K562 (cell line): Measurements from ENCODE around the gene INPP5E. TPM values are rescaled to one million over a fixed set of nuclear protein-coding genes. Genes with fewer than 3 reads are reported as not detected.

Source experiments
- BRF1 ChIP-seq: IDR thresholded peaks from 3 replicates; pipeline ENCODE4 v1.6.1; 2011; ENCODE audit warnings: borderline replicate concordance, mild to moderate bottlenecking; ENCODE audit not compliant: insufficient read length; ENCODE audit errors: extremely low read depth
- CREM ChIP-seq: IDR thresholded peaks from 2 replicates; pipeline ENCODE4 v1.6.1; 2014; ENCODE audit warnings: antibody characterized with exemption, low read depth
- GABPA ChIP-seq: fragments of 200-800 bp; sonication (Bioruptor generic); conservative IDR thresholded peaks from 2 replicates; pipeline ENCODE4 v1.6.1; 2016; ENCODE audit warnings: low read depth, missing genetic modification characterization, missing compliant biosample characterization
- GABPB1 ChIP-seq: sonication (generic); formaldehyde crosslinking; IDR thresholded peaks from 2 replicates; pipeline ENCODE4 v1.8.0; 2022; ENCODE audit warnings: mild to moderate bottlenecking, missing genetic modification reagents
- HIVEP1 ChIP-seq: fragments of 250-450 bp; sonication (Bioruptor Pico); IDR thresholded peaks from 2 replicates; pipeline ENCODE4 v1.4.0; 2020; ENCODE audit warnings: mild to moderate bottlenecking
- PRMT5 ChIP-seq: sonication (generic); formaldehyde crosslinking; IDR thresholded peaks from 2 replicates; pipeline ENCODE4 v1.5.0; 2020; ENCODE audit warnings: missing genetic modification reagents
- TRIM24 ChIP-seq, 2 experiments: fragments of 450-650 bp; IDR thresholded peaks; 2 replicates each; pipeline ENCODE4 v1.6.1; 2016
- ZBED1 ChIP-seq: IDR thresholded peaks from 2 replicates; pipeline ENCODE4 v1.6.1; 2014
- ZNF354B ChIP-seq: fragments of 250-450 bp; sonication (Bioruptor Pico); IDR thresholded peaks from 2 replicates; pipeline ENCODE4 v1.4.0; 2020
- polyA plus RNA-seq, 8 experiments: library from polyadenylated mRNA; depleted of rRNA in 4 of 8; stranded (reverse) in 5 of 8; unstranded in 3 of 8; fragments of >200 nt; fragmentation: Nextera tagmentation in 2 of 8; fragmentation: Illumina TruSeq in 1 of 8; extraction: Ambion mirVana in 2 of 8; extraction: Trizol in 1 of 8; gene quantifications; 2 replicates each; pipeline versions ENCODE4 v1.2.1 to v1.2.3, GENCODE V29; 2011 to 2014; ENCODE audit warnings: inconsistent platforms in 1 of 8, missing spikeins in 1 of 8
- total RNA-seq, 7 experiments: library from RNA; depleted of rRNA in 6 of 7; stranded (reverse); fragments of >200 nt in 6 of 7; fragmentation: Illumina TruSeq in 2 of 7; extraction: Trizol in 2 of 7; gene quantifications; 2 replicates each; pipeline versions ENCODE4 v1.2.1 to v1.2.3, GENCODE V29; 2011 to 2021; ENCODE audit warnings: low replicate concordance in 1 of 7
- TF ChIP-seq, protein P1 (sequence below): sonication (generic); formaldehyde crosslinking; IDR thresholded peaks from 2 replicates; pipeline ENCODE4 v1.8.1; 2023; ENCODE audit warnings: mild to moderate bottlenecking, missing genetic modification reagents, moderate library complexity
- TF ChIP-seq, protein P2 (sequence below): fragments of 450-650 bp; IDR thresholded peaks from 2 replicates; pipeline ENCODE4 v1.6.1; 2016; ENCODE audit warnings: borderline replicate concordance
- TF ChIP-seq, protein P3 (sequence below): fragments of 450-650 bp; formaldehyde crosslinking; IDR thresholded peaks from 2 replicates; pipeline ENCODE4 v1.4.0; 2020; ENCODE audit warnings: mild to moderate bottlenecking, moderate library complexity
- TF ChIP-seq, protein P4 (sequence below): fragments of 250-450 bp; sonication (Bioruptor Pico); IDR thresholded peaks from 2 replicates; pipeline ENCODE4 v1.6.1; 2021; ENCODE audit warnings: mild to moderate bottlenecking
- TF ChIP-seq, protein P5 (sequence below): IDR thresholded peaks from 3 replicates; pipeline ENCODE4 v1.6.1; 2011; ENCODE audit warnings: borderline replicate concordance, mild to moderate bottlenecking; ENCODE audit not compliant: insufficient read length, insufficient read depth
- TF ChIP-seq, protein P6 (sequence below), 2 experiments: fragments of 200-800 bp in 1 of 2; sonication (Bioruptor generic) in 1 of 2; sonication (generic) in 1 of 2; formaldehyde crosslinking in 1 of 2; IDR thresholded peaks in 1 of 2; conservative IDR thresholded peaks in 1 of 2; 2 replicates each; pipeline versions ENCODE4 v1.5.0 to v1.6.1; 2016 to 2020; ENCODE audit warnings: missing compliant biosample characterization in 1 of 2, missing genetic modification characterization in 1 of 2, missing genetic modification reagents in 1 of 2
- TF ChIP-seq, protein P7 (sequence below): sonication (generic); formaldehyde crosslinking; IDR thresholded peaks from 2 replicates; pipeline ENCODE4 v1.8.0; 2022; ENCODE audit warnings: mild to moderate bottlenecking, low read depth, missing genetic modification reagents

The INPP5E gene
- total and polyA plus RNA-seq, 9 of the 15 experiments (the other 6 are each of a cell fraction or from before 2014, with no cell fraction given) = 0.38 to 17.4 (median 4.9) TPM

DNA sequence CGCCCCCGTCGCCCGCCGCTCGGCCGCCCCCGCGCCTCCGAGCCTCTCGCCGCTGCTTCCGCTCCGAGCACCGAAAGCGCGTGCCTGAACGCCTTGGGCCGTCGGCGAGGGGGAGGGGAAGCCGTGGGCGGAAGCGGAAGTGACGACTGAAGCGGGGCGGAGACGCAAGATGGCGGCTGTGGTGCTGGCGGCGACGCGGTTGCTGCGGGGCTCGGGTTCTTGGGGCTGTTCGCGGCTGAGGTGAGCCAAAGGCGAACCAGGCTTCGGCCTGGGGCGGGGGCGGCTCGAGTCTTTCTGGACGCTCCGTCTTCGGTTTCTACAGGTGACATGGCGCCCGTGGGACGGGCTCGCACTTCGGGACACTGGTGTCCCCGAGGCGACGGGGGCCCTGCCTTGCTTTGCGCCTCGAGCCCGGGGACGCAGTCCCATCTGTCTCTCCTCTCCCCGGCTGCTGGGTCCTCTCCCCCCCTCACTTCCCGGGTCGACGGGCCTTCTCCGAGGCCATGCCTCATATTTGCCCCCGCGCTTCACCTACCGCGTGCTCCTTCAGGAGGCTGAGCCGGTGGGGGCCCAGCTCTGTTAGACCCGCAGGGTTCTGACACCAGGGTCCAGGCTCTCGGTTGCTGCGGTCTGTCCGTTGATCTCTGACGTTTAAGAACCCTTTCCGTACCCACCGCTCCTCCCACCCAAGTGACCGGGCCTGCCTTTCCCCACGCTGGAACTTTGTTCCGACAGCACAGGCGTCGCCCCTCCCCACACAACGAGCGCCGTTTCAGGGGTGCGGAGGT, 29.0 kb downstream of the INPP5E start, which contains the start of the genes ENTR1 and PMPCA (continued):
- TF ChIP-seq, protein P1, sequence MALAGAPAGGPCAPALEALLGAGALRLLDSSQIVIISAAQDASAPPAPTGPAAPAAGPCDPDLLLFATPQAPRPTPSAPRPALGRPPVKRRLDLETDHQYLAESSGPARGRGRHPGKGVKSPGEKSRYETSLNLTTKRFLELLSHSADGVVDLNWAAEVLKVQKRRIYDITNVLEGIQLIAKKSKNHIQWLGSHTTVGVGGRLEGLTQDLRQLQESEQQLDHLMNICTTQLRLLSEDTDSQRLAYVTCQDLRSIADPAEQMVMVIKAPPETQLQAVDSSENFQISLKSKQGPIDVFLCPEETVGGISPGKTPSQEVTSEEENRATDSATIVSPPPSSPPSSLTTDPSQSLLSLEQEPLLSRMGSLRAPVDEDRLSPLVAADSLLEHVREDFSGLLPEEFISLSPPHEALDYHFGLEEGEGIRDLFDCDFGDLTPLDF = no peak
- TF ChIP-seq, protein P2, sequence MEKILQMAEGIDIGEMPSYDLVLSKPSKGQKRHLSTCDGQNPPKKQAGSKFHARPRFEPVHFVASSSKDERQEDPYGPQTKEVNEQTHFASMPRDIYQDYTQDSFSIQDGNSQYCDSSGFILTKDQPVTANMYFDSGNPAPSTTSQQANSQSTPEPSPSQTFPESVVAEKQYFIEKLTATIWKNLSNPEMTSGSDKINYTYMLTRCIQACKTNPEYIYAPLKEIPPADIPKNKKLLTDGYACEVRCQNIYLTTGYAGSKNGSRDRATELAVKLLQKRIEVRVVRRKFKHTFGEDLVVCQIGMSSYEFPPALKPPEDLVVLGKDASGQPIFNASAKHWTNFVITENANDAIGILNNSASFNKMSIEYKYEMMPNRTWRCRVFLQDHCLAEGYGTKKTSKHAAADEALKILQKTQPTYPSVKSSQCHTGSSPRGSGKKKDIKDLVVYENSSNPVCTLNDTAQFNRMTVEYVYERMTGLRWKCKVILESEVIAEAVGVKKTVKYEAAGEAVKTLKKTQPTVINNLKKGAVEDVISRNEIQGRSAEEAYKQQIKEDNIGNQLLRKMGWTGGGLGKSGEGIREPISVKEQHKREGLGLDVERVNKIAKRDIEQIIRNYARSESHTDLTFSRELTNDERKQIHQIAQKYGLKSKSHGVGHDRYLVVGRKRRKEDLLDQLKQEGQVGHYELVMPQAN = peak; percentile 84
- TF ChIP-seq BRF1 (no peak), CREM (peak; percentile 98), GABPA (tag) (peak; percentile 98), TRIM24 (IDR thresholded peaks at IDR 0.05) (no peak), PRMT5 (CRISPR knock-in tag) (no peak; the same call in 1 of the 2 replicates), ZNF354B (CRISPR knock-in tag) (no peak), GABPB1 (CRISPR knock-in tag) (peak; percentile 97), HIVEP1 (CRISPR knock-in tag) (no peak), ZBED1 (no peak)
- TF ChIP-seq, protein P3, sequence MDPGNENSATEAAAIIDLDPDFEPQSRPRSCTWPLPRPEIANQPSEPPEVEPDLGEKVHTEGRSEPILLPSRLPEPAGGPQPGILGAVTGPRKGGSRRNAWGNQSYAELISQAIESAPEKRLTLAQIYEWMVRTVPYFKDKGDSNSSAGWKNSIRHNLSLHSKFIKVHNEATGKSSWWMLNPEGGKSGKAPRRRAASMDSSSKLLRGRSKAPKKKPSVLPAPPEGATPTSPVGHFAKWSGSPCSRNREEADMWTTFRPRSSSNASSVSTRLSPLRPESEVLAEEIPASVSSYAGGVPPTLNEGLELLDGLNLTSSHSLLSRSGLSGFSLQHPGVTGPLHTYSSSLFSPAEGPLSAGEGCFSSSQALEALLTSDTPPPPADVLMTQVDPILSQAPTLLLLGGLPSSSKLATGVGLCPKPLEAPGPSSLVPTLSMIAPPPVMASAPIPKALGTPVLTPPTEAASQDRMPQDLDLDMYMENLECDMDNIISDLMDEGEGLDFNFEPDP (CRISPR knock-in tag) = no peak
- TF ChIP-seq, protein P4, sequence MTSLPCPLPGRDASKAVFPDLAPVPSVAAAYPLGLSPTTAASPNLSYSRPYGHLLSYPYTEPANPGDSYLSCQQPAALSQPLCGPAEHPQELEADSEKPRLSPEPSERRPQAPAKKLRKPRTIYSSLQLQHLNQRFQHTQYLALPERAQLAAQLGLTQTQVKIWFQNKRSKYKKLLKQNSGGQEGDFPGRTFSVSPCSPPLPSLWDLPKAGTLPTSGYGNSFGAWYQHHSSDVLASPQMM (CRISPR knock-in tag) = no peak
- TF ChIP-seq, protein P5, sequence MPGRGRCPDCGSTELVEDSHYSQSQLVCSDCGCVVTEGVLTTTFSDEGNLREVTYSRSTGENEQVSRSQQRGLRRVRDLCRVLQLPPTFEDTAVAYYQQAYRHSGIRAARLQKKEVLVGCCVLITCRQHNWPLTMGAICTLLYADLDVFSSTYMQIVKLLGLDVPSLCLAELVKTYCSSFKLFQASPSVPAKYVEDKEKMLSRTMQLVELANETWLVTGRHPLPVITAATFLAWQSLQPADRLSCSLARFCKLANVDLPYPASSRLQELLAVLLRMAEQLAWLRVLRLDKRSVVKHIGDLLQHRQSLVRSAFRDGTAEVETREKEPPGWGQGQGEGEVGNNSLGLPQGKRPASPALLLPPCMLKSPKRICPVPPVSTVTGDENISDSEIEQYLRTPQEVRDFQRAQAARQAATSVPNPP = no peak
- TF ChIP-seq, protein P6, sequence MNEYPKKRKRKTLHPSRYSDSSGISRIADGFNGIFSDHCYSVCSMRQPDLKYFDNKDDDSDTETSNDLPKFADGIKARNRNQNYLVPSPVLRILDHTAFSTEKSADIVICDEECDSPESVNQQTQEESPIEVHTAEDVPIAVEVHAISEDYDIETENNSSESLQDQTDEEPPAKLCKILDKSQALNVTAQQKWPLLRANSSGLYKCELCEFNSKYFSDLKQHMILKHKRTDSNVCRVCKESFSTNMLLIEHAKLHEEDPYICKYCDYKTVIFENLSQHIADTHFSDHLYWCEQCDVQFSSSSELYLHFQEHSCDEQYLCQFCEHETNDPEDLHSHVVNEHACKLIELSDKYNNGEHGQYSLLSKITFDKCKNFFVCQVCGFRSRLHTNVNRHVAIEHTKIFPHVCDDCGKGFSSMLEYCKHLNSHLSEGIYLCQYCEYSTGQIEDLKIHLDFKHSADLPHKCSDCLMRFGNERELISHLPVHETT (CRISPR knock-in tag; conservative IDR thresholded peaks at IDR 0.05 in 1 of 2, IDR thresholded peaks at IDR 0.05 in 1 of 2) = peak in 1 of 2 experiments; percentile 99; a peak in 2 of 4 replicates
- TF ChIP-seq, protein P7, sequence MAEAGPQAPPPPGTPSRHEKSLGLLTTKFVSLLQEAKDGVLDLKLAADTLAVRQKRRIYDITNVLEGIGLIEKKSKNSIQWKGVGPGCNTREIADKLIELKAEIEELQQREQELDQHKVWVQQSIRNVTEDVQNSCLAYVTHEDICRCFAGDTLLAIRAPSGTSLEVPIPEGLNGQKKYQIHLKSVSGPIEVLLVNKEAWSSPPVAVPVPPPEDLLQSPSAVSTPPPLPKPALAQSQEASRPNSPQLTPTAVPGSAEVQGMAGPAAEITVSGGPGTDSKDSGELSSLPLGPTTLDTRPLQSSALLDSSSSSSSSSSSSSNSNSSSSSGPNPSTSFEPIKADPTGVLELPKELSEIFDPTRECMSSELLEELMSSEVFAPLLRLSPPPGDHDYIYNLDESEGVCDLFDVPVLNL (CRISPR knock-in tag) = 0 out of 2 replicates have a peak, but pooled peaks have one; percentile 35
